Endothelial cell of umbilical vein (primary cell): ENCODE data around the gene STOM.

Source experiments
- CTCF ChIP-seq, 2 donors: IDR thresholded peaks; 1 replicate in 1 of 2; 2 replicates in 1 of 2; pipeline ENCODE4 v1.5.1; 2011; ENCODE audit warnings: low read length in 2 of 2, mild to moderate bottlenecking in 2 of 2, moderate library complexity in 2 of 2, control low read depth in 1 of 2, inconsistent platforms in 1 of 2, low read depth in 1 of 2; ENCODE audit not compliant: insufficient read depth in 1 of 2; ENCODE audit errors: extremely low read depth in 1 of 2
- EZH2 ChIP-seq: IDR thresholded peaks from 2 replicates; pipeline ENCODE4 v1.6.1; 2012; ENCODE audit warnings: borderline replicate concordance, low read depth, mild to moderate bottlenecking, moderate library complexity, low read length, inconsistent platforms; ENCODE audit not compliant: severe bottlenecking
- POLR2AphosphoS5 ChIP-seq: IDR thresholded peaks from 2 replicates; pipeline ENCODE4 v1.6.1; 2012; ENCODE audit warnings: low read depth, mild to moderate bottlenecking, control low read depth, low read length, moderate library complexity; ENCODE audit not compliant: insufficient read depth

- TF ChIP-seq POLR2AphosphoS5 (no peak), CTCF (IDR thresholded peaks at IDR 0.05; ENCODE audit: extremely low read depth in 1 of 2, insufficient read depth in 1 of 2, low read depth in 1 of 2, low read length in 2 of 2) (no peak), EZH2 (no peak)
Observed at GRCh38 chr9:121309171-121309570, 60.9 kb downstream of the STOM start.
